Measurements from ENCODE around the gene UCP2. TPM values are rescaled to one million over a fixed set of nuclear protein-coding genes. Genes with fewer than 3 reads are reported as not detected.

UCP2 gene
- total RNA-seq, 1 experiment from 2014 or later: 54.0 TPM

- ATAC-seq: no peak
- ChIA-PET POLR2A (no interaction called here), CTCF (no interaction called here)
- DNase-seq (ENCODE audit: low spot score): no peak
- no peaks in the 10 kb centered on the region for H3K9me3 Mint-ChIP-seq
- H3K36me3 Mint-ChIP-seq: peaks cover 7% of the 10 kb centered on the region
- peaks cover 7% of the 10 kb centered on the region for H3K4me1 Mint-ChIP-seq
- H3K4me3 Mint-ChIP-seq: no peak overlapping the region
- H3K27me3 Mint-ChIP-seq (ENCODE audit: low read depth): no peaks in the 10 kb centered on the region
- H3K27ac Mint-ChIP-seq: no peak overlapping the region
- TF ChIP-seq GABPB1 (CRISPR knock-in tag; IDR thresholded peaks at IDR 0.05) (no peak), IRF2 (CRISPR knock-in tag; IDR thresholded peaks at IDR 0.05; ENCODE audit: borderline replicate concordance, low read depth) (no peak), RELA (CRISPR knock-in tag; IDR thresholded peaks at IDR 0.05; ENCODE audit: borderline replicate concordance) (no peak), KAT7 (CRISPR knock-in tag; IDR thresholded peaks at IDR 0.05; ENCODE audit: borderline replicate concordance) (no peak), PRDM15 (CRISPR knock-in tag; IDR thresholded peaks at IDR 0.05) (no peak), JUN (CRISPR knock-in tag; IDR thresholded peaks at IDR 0.05) (no peak), PRRX2 (CRISPR knock-in tag; IDR thresholded peaks at IDR 0.05) (no peak), HMGA2 (CRISPR knock-in tag; IDR thresholded peaks at IDR 0.05) (no peak), NFE2L1 (CRISPR knock-in tag; IDR thresholded peaks at IDR 0.05) (no peak), MLX (CRISPR knock-in tag; IDR thresholded peaks at IDR 0.05) (no peak), ARID4B (CRISPR knock-in tag; IDR thresholded peaks at IDR 0.05; ENCODE audit: borderline replicate concordance) (no peak), HMGXB4 (CRISPR knock-in tag; IDR thresholded peaks at IDR 0.05) (no peak), CBFB (CRISPR knock-in tag; IDR thresholded peaks at IDR 0.05; ENCODE audit: low read depth) (no peak), ESRRA (CRISPR knock-in tag; IDR thresholded peaks at IDR 0.05; ENCODE audit: borderline replicate concordance) (no peak), ETV6 (CRISPR knock-in tag; IDR thresholded peaks at IDR 0.05) (no peak), ZNF219 (CRISPR knock-in tag; IDR thresholded peaks at IDR 0.05; ENCODE audit: borderline replicate concordance) (no peak), ZBTB43 (CRISPR knock-in tag; IDR thresholded peaks at IDR 0.05) (no peak), MYBL2 (CRISPR knock-in tag; IDR thresholded peaks at IDR 0.05) (no peak), NR3C1 (CRISPR knock-in tag; conservative IDR thresholded peaks at IDR 0.05; ENCODE audit: low read depth) (no peak)
These were observed 30.5 kb upstream of the UCP2 start for GRCh38 chr11:74013141-74013540.

Measured in WTC11 (cell line).